ENCODE results near the gene MRPS7. TPM values are rescaled to one million over a fixed set of nuclear protein-coding genes. Genes with fewer than 3 reads are reported as not detected.
A peak's percentile ranks its signal among the peaks of the same experiment; 100 is the strongest.

MRPS7 gene
- total RNA-seq, 1 donor from 2014 or later = 84.7 TPM

GRCh38 chr17:75265614-75266315 is 4.1 kb downstream of the MRPS7 start:
- TF ChIP-seq CTCF (conservative IDR thresholded peaks at IDR 0.05) = no peak
- peak overlapping the region; percentile 47 for H3K4me3 Mint-ChIP-seq
- peaks cover 26% of the 10 kb centered on the region for H3K4me1 Mint-ChIP-seq
- no peak overlapping the region for H3K27ac Mint-ChIP-seq (ENCODE audit: unreplicated experiment)
- no peaks in the 10 kb centered on the region for H3K36me3 Mint-ChIP-seq (ENCODE audit: low read depth)
- H3K9me3 Mint-ChIP-seq = no peaks in the 10 kb centered on the region
- DNase-seq (ENCODE audit: low read depth, low spot score) = no peak
- H3K27me3 Mint-ChIP-seq (ENCODE audit: low read depth) = no peaks in the 10 kb centered on the region

GRCh38 chr17:75266316-75267152 is 4.9 kb downstream of the MRPS7 start:
- H3K9me3 Mint-ChIP-seq = no peaks in the 10 kb centered on the region

GRCh38 chr17:75267153-75267410 is 5.4 kb downstream of the MRPS7 start:
- Mint-ChIP-seq H3K27ac (ENCODE audit: unreplicated experiment) (no peak overlapping the region), H3K9me3 (no peaks in the 10 kb centered on the region), H3K27me3 (ENCODE audit: low read depth) (no peaks in the 10 kb centered on the region), H3K4me3 (peak overlapping the region; percentile 77), H3K4me1 (peaks cover 27% of the 10 kb centered on the region), H3K36me3 (ENCODE audit: low read depth) (no peaks in the 10 kb centered on the region)
- DNase-seq (ENCODE audit: low read depth, low spot score) = no peak
- no peak for TF ChIP-seq CTCF (conservative IDR thresholded peaks at IDR 0.05)

More at GRCh38 chr17:75266316-75267152, 4.9 kb downstream of the MRPS7 start:
- Mint-ChIP-seq H3K27me3 (ENCODE audit: low read depth) (no peaks in the 10 kb centered on the region), H3K4me3 (peak overlapping the region; percentile 77), H3K4me1 (peaks cover 23% of the 10 kb centered on the region), H3K27ac (ENCODE audit: unreplicated experiment) (no peak overlapping the region), H3K36me3 (ENCODE audit: low read depth) (no peaks in the 10 kb centered on the region)
- TF ChIP-seq CTCF (conservative IDR thresholded peaks at IDR 0.05) = no peak
- no peak for DNase-seq (ENCODE audit: low read depth, low spot score)

GRCh38 chr17:75267411-75268232 is 5.9 kb downstream of the MRPS7 start:
- no peak overlapping the region for H3K27ac Mint-ChIP-seq (ENCODE audit: unreplicated experiment)
- H3K27me3 Mint-ChIP-seq (ENCODE audit: low read depth) = no peaks in the 10 kb centered on the region

More at GRCh38 chr17:75267411-75268232, 5.9 kb downstream of the MRPS7 start:
- no peak for DNase-seq (ENCODE audit: low read depth, low spot score)
- peak; percentile 35 for TF ChIP-seq CTCF (conservative IDR thresholded peaks at IDR 0.05)
- H3K36me3 Mint-ChIP-seq (ENCODE audit: low read depth) = no peaks in the 10 kb centered on the region
- H3K4me1 Mint-ChIP-seq = peaks cover 22% of the 10 kb centered on the region
- no peaks in the 10 kb centered on the region for H3K9me3 Mint-ChIP-seq
- peak overlapping the region; percentile 77 for H3K4me3 Mint-ChIP-seq

All from neural crest cell (in vitro differentiated cells).